HEK293 (cell line): Measurements from ENCODE around the gene ATF7IP2.

Experiments used
- CTCF ChIA-PET: fragments of 350-600 bp; formaldehyde crosslinking; extraction: SDS; loops from one replicate; lab custom pipeline; 2021; ENCODE audit warnings: antibody characterized with exemption; lab: Yijun Ruan, JAX
- POLR2A ChIA-PET: fragments of 300-600 bp; formaldehyde crosslinking; extraction: SDS; loops from one replicate; lab custom pipeline; 2020; ENCODE audit warnings: antibody characterized with exemption, inconsistent platforms; lab: Yijun Ruan, JAX
- H3K27ac ChIP-seq: fragments of 200-500 bp; sonication (Bioruptor generic); 2 replicates; pipeline ENCODE4 v1.5.1; 2014; ENCODE audit warnings: low read depth, low read length, control low read depth, inconsistent platforms; ENCODE audit errors: extremely low read depth
- H3K36me3 ChIP-seq, 2 experiments: fragments of 200-500 bp in 1 of 2; sonication (Bioruptor generic) in 1 of 2; 1 replicate in 1 of 2; 2 replicates in 1 of 2; pipeline ENCODE4 v1.5.1; 2014 to 2017; ENCODE audit warnings: inconsistent platforms in 2 of 2, low read length in 2 of 2; ENCODE audit not compliant: control insufficient read depth in 2 of 2, insufficient read depth in 1 of 2
- H3K4me1 ChIP-seq: fragments of 200-500 bp; sonication (Bioruptor generic); 2 replicates; pipeline ENCODE4 v1.5.1; 2014; ENCODE audit warnings: mild to moderate bottlenecking, low read length, inconsistent platforms; ENCODE audit not compliant: control insufficient read depth, insufficient read depth
- H3K4me3 ChIP-seq: 2 replicates; pipeline ENCODE4 v1.5.1; 2011; ENCODE audit warnings: low read depth, mild to moderate bottlenecking, control low read depth, low read length, moderate library complexity
- H3K9me3 ChIP-seq: fragments of 200-500 bp; sonication (Bioruptor generic); 2 replicates; pipeline ENCODE4 v1.5.1; 2014; ENCODE audit warnings: low read depth, low read length, inconsistent platforms; ENCODE audit not compliant: control insufficient read depth, insufficient read depth
- HOXD13 ChIP-seq: sonication (generic); formaldehyde crosslinking; IDR thresholded peaks from 2 replicates; pipeline ENCODE4 v1.8.0; 2022; ENCODE audit warnings: missing genetic modification reagents, borderline replicate concordance
- ZNF16 ChIP-seq: fragments of 450-650 bp; formaldehyde crosslinking; IDR thresholded peaks from 2 replicates; pipeline ENCODE4 v1.5.1; 2016; ENCODE audit warnings: low read depth, missing biosample characterization, missing genetic modification characterization
- ZNF184 ChIP-seq: fragments of 450-650 bp; IDR thresholded peaks from 2 replicates; pipeline ENCODE4 v1.5.1; 2018; ENCODE audit warnings: missing biosample characterization, mild to moderate bottlenecking, missing genetic modification characterization
- ZNF221 ChIP-seq: fragments of 450-650 bp; formaldehyde crosslinking; IDR thresholded peaks from 2 replicates; pipeline ENCODE4 v1.5.1; 2017; ENCODE audit warnings: missing biosample characterization, missing genetic modification characterization, borderline replicate concordance
- ZNF24 ChIP-seq: fragments of 450-650 bp; formaldehyde crosslinking; IDR thresholded peaks from 2 replicates; pipeline ENCODE4 v1.5.1; 2016; ENCODE audit warnings: missing biosample characterization, missing genetic modification characterization
- ZNF600 ChIP-seq: fragments of 450-650 bp; formaldehyde crosslinking; IDR thresholded peaks from 2 replicates; pipeline ENCODE4 v1.5.1; 2016; ENCODE audit warnings: missing biosample characterization, missing genetic modification characterization
- ZNF623 ChIP-seq: fragments of 450-650 bp; formaldehyde crosslinking; IDR thresholded peaks from 2 replicates; pipeline ENCODE4 v1.5.1; 2016; ENCODE audit warnings: missing biosample characterization, missing genetic modification characterization
- TF ChIP-seq, protein P1 (sequence below): fragments of 450-650 bp; formaldehyde crosslinking; IDR thresholded peaks from 2 replicates; pipeline ENCODE4 v1.5.1; 2016; ENCODE audit warnings: missing biosample characterization, missing genetic modification characterization

Gene ATF7IP2

DNA sequence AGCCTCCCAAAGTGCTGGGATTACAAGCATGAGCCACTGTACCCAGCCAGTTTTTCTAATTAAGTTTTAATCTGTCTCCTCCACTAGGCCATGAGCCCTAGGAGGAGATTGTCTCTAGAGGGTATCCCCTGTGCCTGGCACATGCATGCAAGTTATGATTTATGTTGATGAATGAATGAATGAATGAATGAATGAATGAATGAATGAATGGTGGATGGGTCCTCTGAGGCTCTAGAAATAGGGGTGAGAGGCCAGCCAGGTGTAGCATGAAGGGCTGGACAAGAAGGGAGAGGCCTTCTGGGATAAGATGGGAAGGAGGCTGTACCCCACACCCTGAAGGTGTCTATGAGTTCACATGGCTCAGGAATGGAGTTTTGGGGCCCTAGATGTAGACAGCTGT, 145.7 kb downstream of the ATF7IP2 start:
- Histone ChIP-seq H3K9me3 (no peaks in the 10 kb centered on the region), H3K4me3 (no peak overlapping the region), H3K36me3 (peaks cover 0 to 17% of the 10 kb centered on the region in 2 experiments; a peak in 2 of 3 replicates), H3K4me1 (no peaks in the 10 kb centered on the region), H3K27ac (no peak overlapping the region)
- ChIA-PET CTCF (interaction anchor here (0.7 to 4.2 kb wide), 2 partner anchors 10 to 23 kb away, joined by 3 to 17 read pairs; no protein-coding TSS in a partner anchor), POLR2A (no interaction called here)
- TF ChIP-seq ZNF221 (tag by site-specific recombination) (no peak), ZNF16 (no peak), ZNF24 (tag by site-specific recombination) (peak; percentile 40; the same call in 1 of the 2 replicates), ZNF600 (no peak), ZNF623 (tag by site-specific recombination) (no peak), ZNF184 (tag by site-specific recombination) (no peak), HOXD13 (CRISPR knock-in tag) (no peak)
- TF ChIP-seq, protein P1, sequence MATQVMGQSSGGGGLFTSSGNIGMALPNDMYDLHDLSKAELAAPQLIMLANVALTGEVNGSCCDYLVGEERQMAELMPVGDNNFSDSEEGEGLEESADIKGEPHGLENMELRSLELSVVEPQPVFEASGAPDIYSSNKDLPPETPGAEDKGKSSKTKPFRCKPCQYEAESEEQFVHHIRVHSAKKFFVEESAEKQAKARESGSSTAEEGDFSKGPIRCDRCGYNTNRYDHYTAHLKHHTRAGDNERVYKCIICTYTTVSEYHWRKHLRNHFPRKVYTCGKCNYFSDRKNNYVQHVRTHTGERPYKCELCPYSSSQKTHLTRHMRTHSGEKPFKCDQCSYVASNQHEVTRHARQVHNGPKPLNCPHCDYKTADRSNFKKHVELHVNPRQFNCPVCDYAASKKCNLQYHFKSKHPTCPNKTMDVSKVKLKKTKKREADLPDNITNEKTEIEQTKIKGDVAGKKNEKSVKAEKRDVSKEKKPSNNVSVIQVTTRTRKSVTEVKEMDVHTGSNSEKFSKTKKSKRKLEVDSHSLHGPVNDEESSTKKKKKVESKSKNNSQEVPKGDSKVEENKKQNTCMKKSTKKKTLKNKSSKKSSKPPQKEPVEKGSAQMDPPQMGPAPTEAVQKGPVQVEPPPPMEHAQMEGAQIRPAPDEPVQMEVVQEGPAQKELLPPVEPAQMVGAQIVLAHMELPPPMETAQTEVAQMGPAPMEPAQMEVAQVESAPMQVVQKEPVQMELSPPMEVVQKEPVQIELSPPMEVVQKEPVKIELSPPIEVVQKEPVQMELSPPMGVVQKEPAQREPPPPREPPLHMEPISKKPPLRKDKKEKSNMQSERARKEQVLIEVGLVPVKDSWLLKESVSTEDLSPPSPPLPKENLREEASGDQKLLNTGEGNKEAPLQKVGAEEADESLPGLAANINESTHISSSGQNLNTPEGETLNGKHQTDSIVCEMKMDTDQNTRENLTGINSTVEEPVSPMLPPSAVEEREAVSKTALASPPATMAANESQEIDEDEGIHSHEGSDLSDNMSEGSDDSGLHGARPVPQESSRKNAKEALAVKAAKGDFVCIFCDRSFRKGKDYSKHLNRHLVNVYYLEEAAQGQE: no peak
